ENCODE data around the gene CFB. TPM values are rescaled to one million over a fixed set of nuclear protein-coding genes. Genes with fewer than 3 reads are reported as not detected.

The CFB gene
- total RNA-seq, 1 experiment from 2014 or later, result not detected

GRCh38 chr6:31963921-31964320 is 18.0 kb downstream of the CFB start:
- CTCF ChIA-PET, result no interaction called here
- ATAC-seq (no peak), DNase-seq (no peak)
- no TSS peak for BruUV-seq (replicated peaks)
- no peaks in the 10 kb centered on the region for H3F3A ChIP-seq (ENCODE audit: low read length, unreplicated experiment)
- no peak overlapping the region for H3K9ac ChIP-seq (ENCODE audit: low read length)
- no peaks in the 10 kb centered on the region for H3K9me2 ChIP-seq (replicated peaks; ENCODE audit: low read length)
- POLR2A ChIA-PET (ENCODE audit: unreplicated experiment), result no interaction called here
- H3K27ac ChIP-seq (ENCODE audit: low read length), result no peak overlapping the region
- H3K9me3 ChIP-seq (ENCODE audit: low read length), result no peaks in the 10 kb centered on the region
- H3K79me2 ChIP-seq (ENCODE audit: low read length), result peaks cover 13% of the 10 kb centered on the region
- no peak overlapping the region for H3K4me2 ChIP-seq (ENCODE audit: low read length)
- H4K20me1 ChIP-seq (ENCODE audit: low read length), result no peaks in the 10 kb centered on the region
- intact Hi-C loops (cut with micrococcal nuclease), result no loop called here
- H3K27me3 ChIP-seq (ENCODE audit: low read length), result no peaks in the 10 kb centered on the region
- peaks cover 9% of the 10 kb centered on the region for H3K4me1 ChIP-seq (ENCODE audit: insufficient read depth, low read length)
- H3K4me3 ChIP-seq (ENCODE audit: low read length), result no peak overlapping the region
- no peak overlapping the region for H2AFZ ChIP-seq (ENCODE audit: low read length)
- TF ChIP-seq EZH2 (IDR thresholded peaks at IDR 0.05; ENCODE audit: low read length, unreplicated experiment), result no peak
- TF ChIP-seq CTCF (conservative IDR thresholded peaks at IDR 0.05; ENCODE audit: low read depth, low read length), result no peak
- TF ChIP-seq EZH2phosphoT487 (IDR thresholded peaks at IDR 0.05; ENCODE audit: borderline replicate concordance, low read length), result no peak
- peaks cover 53% of the 10 kb centered on the region for H3K36me3 ChIP-seq (ENCODE audit: low read depth, low read length)

- peaks cover 11% of the 10 kb centered on the region for H3K79me2 ChIP-seq (ENCODE audit: low read length)
- CTCF ChIA-PET, result no interaction called here
- TF ChIP-seq CTCF (conservative IDR thresholded peaks at IDR 0.05; ENCODE audit: low read depth, low read length), result no peak
- no peak for TF ChIP-seq EZH2 (IDR thresholded peaks at IDR 0.05; ENCODE audit: low read length, unreplicated experiment)
- TF ChIP-seq EZH2phosphoT487 (IDR thresholded peaks at IDR 0.05; ENCODE audit: borderline replicate concordance, low read length), result no peak
- no peaks in the 10 kb centered on the region for H3K9me2 ChIP-seq (replicated peaks; ENCODE audit: low read length)
- no peaks in the 10 kb centered on the region for H3F3A ChIP-seq (ENCODE audit: low read length, unreplicated experiment)
- H3K9ac ChIP-seq (ENCODE audit: low read length), result no peak overlapping the region
- POLR2A ChIA-PET (ENCODE audit: unreplicated experiment), result interaction anchor here (0.6 kb wide), 1 partner anchor 150 kb away, joined by 3 read pairs; the partner anchor contains the start of gene HSPA1A
- H3K9me3 ChIP-seq (ENCODE audit: low read length), result no peaks in the 10 kb centered on the region
- H4K20me1 ChIP-seq (ENCODE audit: low read length), result no peaks in the 10 kb centered on the region
- H3K4me1 ChIP-seq (ENCODE audit: insufficient read depth, low read length), result 0 out of 2 replicates have a peak, but pooled peaks cover 10% of the 10 kb centered on the region
- intact Hi-C loops (cut with micrococcal nuclease), result no loop called here
- BruUV-seq (replicated peaks), result no TSS peak
- peaks cover 56% of the 10 kb centered on the region for H3K36me3 ChIP-seq (ENCODE audit: low read depth, low read length)
- DNase-seq (no peak), ATAC-seq (no peak)
- no peak overlapping the region for H3K4me2 ChIP-seq (ENCODE audit: low read length)
- no peak overlapping the region for H2AFZ ChIP-seq (ENCODE audit: low read length)
- no peaks in the 10 kb centered on the region for H3K27me3 ChIP-seq (ENCODE audit: low read length)
- no peak overlapping the region for H3K27ac ChIP-seq (ENCODE audit: low read length)
- H3K4me3 ChIP-seq (ENCODE audit: low read length), result no peak overlapping the region
Observed at GRCh38 chr6:31965700-31966099, 19.8 kb downstream of the CFB start.

- Histone ChIP-seq H3K9me2 (replicated peaks; ENCODE audit: low read length) (no peaks in the 10 kb centered on the region), H3K36me3 (ENCODE audit: low read depth, low read length) (peaks cover 53% of the 10 kb centered on the region), H3K27me3 (ENCODE audit: low read length) (no peaks in the 10 kb centered on the region), H4K20me1 (ENCODE audit: low read length) (no peaks in the 10 kb centered on the region), H3K9me3 (ENCODE audit: low read length) (no peaks in the 10 kb centered on the region), H3K9ac (ENCODE audit: low read length) (no peak overlapping the region), H3K4me3 (ENCODE audit: low read length) (no peak overlapping the region), H2AFZ (ENCODE audit: low read length) (no peak overlapping the region), H3K4me1 (ENCODE audit: insufficient read depth, low read length) (0 out of 2 replicates have a peak, but pooled peaks cover 13% of the 10 kb centered on the region), H3F3A (ENCODE audit: low read length, unreplicated experiment) (no peaks in the 10 kb centered on the region), H3K4me2 (ENCODE audit: low read length) (no peak overlapping the region), H3K27ac (ENCODE audit: low read length) (no peak overlapping the region), H3K79me2 (ENCODE audit: low read length) (peaks cover 19% of the 10 kb centered on the region)
- no peak for TF ChIP-seq EZH2 (IDR thresholded peaks at IDR 0.05; ENCODE audit: low read length, unreplicated experiment)
- no peak for TF ChIP-seq EZH2phosphoT487 (IDR thresholded peaks at IDR 0.05; ENCODE audit: borderline replicate concordance, low read length)
- no peak for TF ChIP-seq CTCF (conservative IDR thresholded peaks at IDR 0.05; ENCODE audit: low read depth, low read length)
- ATAC-seq (no peak), DNase-seq (no peak)
- no TSS peak for BruUV-seq (replicated peaks)
- ChIA-PET CTCF (no interaction called here), POLR2A (ENCODE audit: unreplicated experiment) (no interaction called here)
- intact Hi-C loops (cut with micrococcal nuclease), result no loop called here
Observed at GRCh38 chr6:31966506-31966905, 20.6 kb downstream of the CFB start.
